Measurements from ENCODE around the gene HOXB8. TPM values are rescaled to one million over a fixed set of nuclear protein-coding genes. Genes with fewer than 3 reads are reported as not detected.
A peak's percentile ranks its signal among the peaks of the same experiment; 100 is the strongest.

The HOXB8 gene
- total and polyA plus RNA-seq, 10 of the 15 experiments (the other 5 are each of a cell fraction or from before 2014, with no cell fraction given) = 0.21 TPM; not detected in 9

GRCh38 chr17:48637323-48638260, 22.5 kb upstream of the HOXB8 start:
- 61% methylated on average over 18 of the region's 18 CpGs for WGBS (ENCODE audit: insufficient coverage, insufficient replicate concordance, low lambda C conversion rate, missing lambda C conversion rate)
- DNase-seq (ENCODE audit: low read depth, low spot score) = no peak

GRCh38 chr17:48636177-48637018, 21.3 kb upstream of the HOXB8 start:
- H2AFZ ChIP-seq (ENCODE audit: control insufficient read depth, low read depth, low read length) = no peak overlapping the region
- no peak for DNase-seq (ENCODE audit: low read depth, low spot score)
- H3K36me3 ChIP-seq (ENCODE audit: control insufficient read depth in 2 of 2, insufficient read depth in 2 of 2, low read length in 1 of 2) = no peaks in the 10 kb centered on the region
- ChIA-PET SMC1A (ENCODE audit: uncharacterized antibody, unreplicated experiment) (interaction anchor here (0.7 to 1.4 kb wide), 4 partner anchors 11 to 243 kb away, joined by 3 to 6 read pairs (median 3); no protein-coding TSS in a partner anchor), RAD21 (ENCODE audit: unreplicated experiment) (interaction anchor here (0.6 to 1.9 kb wide), 12 partner anchors 10 to 544 kb away, joined by 3 to 6 read pairs (median 4); partner anchors contain the start of gene HOXB9), POLR2A (interaction anchor here (0.6 kb wide), 2 partner anchors 228 to 304 kb away, joined by 3 to 5 read pairs; no protein-coding TSS in a partner anchor), CTCF (interaction anchor here (0.5 to 2.5 kb wide), 42 partner anchors 8 to 680 kb away, joined by 3 to 16 read pairs (median 4); partner anchors contain the start of gene HOXB9)
- no peak overlapping the region; the same call in 1 of the 2 replicates for H3K4me2 ChIP-seq (ENCODE audit: control insufficient read depth, insufficient read depth)
- intact Hi-C loops (cut with micrococcal nuclease; ENCODE audit: unreplicated experiment) = no loop called here
- H3K27me3 ChIP-seq (replicated peaks in 1 of 2; ENCODE audit: control insufficient read depth in 2 of 2, insufficient read depth in 2 of 2, low read length in 1 of 2) = peaks cover 3 to 18% of the 10 kb centered on the region in 2 experiments
- in situ Hi-C loops (cut with MboI) = no loop called here
- WGBS (ENCODE audit: insufficient coverage, insufficient replicate concordance, low lambda C conversion rate, missing lambda C conversion rate) = 7% methylated on average over 37 of the region's 39 CpGs
- H3K9ac ChIP-seq (ENCODE audit: control insufficient read depth, insufficient read depth, low read length) = no peak overlapping the region
- H3K27ac ChIP-seq (ENCODE audit: control insufficient read depth, insufficient read depth) = no peak overlapping the region
- H3K79me2 ChIP-seq (ENCODE audit: control insufficient read depth, insufficient read depth, low read length) = no peaks in the 10 kb centered on the region
- no peak for FAIRE-seq
- no peaks in the 10 kb centered on the region for H3K9me3 ChIP-seq (replicated peaks; ENCODE audit: control insufficient read depth, insufficient read depth, low read length)
- H3K4me3 ChIP-seq = no peak overlapping the region
- peak; percentile 93 for ATAC-seq
- BruUV-seq (replicated peaks) = no TSS peak
- peaks cover 17% of the 10 kb centered on the region for H3K4me1 ChIP-seq (ENCODE audit: control insufficient read depth, insufficient read depth, low read length)
- no peaks in the 10 kb centered on the region for H4K20me1 ChIP-seq (ENCODE audit: control insufficient read depth, insufficient read depth)
- TF ChIP-seq NFXL1 (IDR thresholded peaks at IDR 0.05; ENCODE audit: borderline replicate concordance) = no peak
- TF ChIP-seq RB1 (IDR thresholded peaks at IDR 0.05; ENCODE audit: borderline replicate concordance) = no peak
- peak; percentile 66 to 84 (median 74) for TF ChIP-seq CTCF (IDR thresholded peaks at IDR 0.05 in 2 of 3, conservative IDR thresholded peaks at IDR 0.05 in 1 of 3; ENCODE audit: control insufficient read depth in 2 of 3, extremely low read depth in 1 of 3, insufficient read depth in 1 of 3, low read depth in 3 of 3, low read length in 3 of 3)
- TF ChIP-seq TCF7 (IDR thresholded peaks at IDR 0.05; ENCODE audit: borderline replicate concordance) = no peak
- no peak for TF ChIP-seq SREBF1 (IDR thresholded peaks at IDR 0.05; ENCODE audit: low read length)
- no peak for TF ChIP-seq E2F4 (IDR thresholded peaks at IDR 0.05; ENCODE audit: low read depth, low read length)
- TF ChIP-seq ATF7 (IDR thresholded peaks at IDR 0.05; ENCODE audit: low read depth) = no peak
- no peak for TF ChIP-seq SPI1 (IDR thresholded peaks at IDR 0.05; ENCODE audit: borderline replicate concordance, insufficient read depth, low read depth, low read length)

More at GRCh38 chr17:48637323-48638260, 22.5 kb upstream of the HOXB8 start:
- POLR2A ChIA-PET = no interaction called here
- intact Hi-C loops (cut with micrococcal nuclease; ENCODE audit: unreplicated experiment) = no loop called here
- BruUV-seq (replicated peaks) = no TSS peak
- CTCF ChIA-PET = interaction anchor here (0.6 to 2.5 kb wide), 22 partner anchors 9 to 681 kb away, joined by 3 to 16 read pairs (median 4); partner anchors contain the start of gene HOXB9
- RAD21 ChIA-PET (ENCODE audit: unreplicated experiment) = interaction anchor here (0.5 to 1.9 kb wide), 6 partner anchors 10 to 562 kb away, joined by 3 to 5 read pairs (median 4); partner anchors contain the start of gene HOXB9
- Histone ChIP-seq H3K4me1 (ENCODE audit: control insufficient read depth, insufficient read depth, low read length) (peaks cover 5% of the 10 kb centered on the region), H2AFZ (ENCODE audit: control insufficient read depth, low read depth, low read length) (no peak overlapping the region), H3K4me2 (ENCODE audit: control insufficient read depth, insufficient read depth) (no peak overlapping the region), H3K4me3 (no peak overlapping the region), H3K27me3 (replicated peaks in 1 of 2; ENCODE audit: control insufficient read depth in 2 of 2, insufficient read depth in 2 of 2, low read length in 1 of 2) (peaks cover 5 to 27% of the 10 kb centered on the region in 2 experiments), H4K20me1 (ENCODE audit: control insufficient read depth, insufficient read depth) (no peaks in the 10 kb centered on the region), H3K36me3 (ENCODE audit: control insufficient read depth in 2 of 2, insufficient read depth in 2 of 2, low read length in 1 of 2) (no peaks in the 10 kb centered on the region), H3K9ac (ENCODE audit: control insufficient read depth, insufficient read depth, low read length) (no peak overlapping the region), H3K27ac (ENCODE audit: control insufficient read depth, insufficient read depth) (no peak overlapping the region), H3K9me3 (replicated peaks; ENCODE audit: control insufficient read depth, insufficient read depth, low read length) (no peaks in the 10 kb centered on the region), H3K79me2 (ENCODE audit: control insufficient read depth, insufficient read depth, low read length) (no peaks in the 10 kb centered on the region)
- TF ChIP-seq NFIC (IDR thresholded peaks at IDR 0.05; ENCODE audit: low read depth, low read length) (no peak), CREB1 (IDR thresholded peaks at IDR 0.05; ENCODE audit: low read depth) (no peak)
- ATAC-seq (no peak), FAIRE-seq (no peak)
- in situ Hi-C loops (cut with MboI) = no loop called here
- SMC1A ChIA-PET (ENCODE audit: uncharacterized antibody, unreplicated experiment) = interaction anchor here (0.6 to 1.4 kb wide), 4 partner anchors 10 to 242 kb away, joined by 3 to 6 read pairs (median 3); no protein-coding TSS in a partner anchor
